ENCODE measurements around the gene FADS3.

DNA sequence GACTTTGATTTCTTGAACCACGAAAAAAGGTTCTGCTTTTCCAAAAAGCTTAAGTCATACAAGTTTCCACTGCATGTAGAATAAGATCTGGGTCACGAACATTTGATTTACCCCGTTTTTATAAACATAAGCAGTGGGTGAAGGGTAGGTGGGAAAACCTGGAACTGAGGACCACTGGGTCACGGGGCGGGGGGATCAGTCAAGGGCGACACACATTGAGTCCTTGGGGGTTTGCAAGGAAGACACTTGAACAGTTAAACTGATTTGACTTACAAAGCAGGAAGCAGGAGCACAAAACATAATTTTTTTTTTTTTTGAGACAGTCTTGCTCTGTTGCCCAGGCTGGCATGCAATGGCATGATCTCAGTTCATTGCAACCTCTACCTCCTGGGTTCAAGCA, 10.9 kb downstream of the FADS3 start:
- TF ChIP-seq SUZ12 (IDR thresholded peaks at IDR 0.05; ENCODE audit: extremely low read depth, insufficient read depth, insufficient read length) (no peak), YY1 (IDR thresholded peaks at IDR 0.05; ENCODE audit: insufficient read depth, insufficient read length) (no peak)

Measured in NT2/D1 (cell line).